ENCODE measurements around the gene ZNF273.

The ZNF273 gene

DNA sequence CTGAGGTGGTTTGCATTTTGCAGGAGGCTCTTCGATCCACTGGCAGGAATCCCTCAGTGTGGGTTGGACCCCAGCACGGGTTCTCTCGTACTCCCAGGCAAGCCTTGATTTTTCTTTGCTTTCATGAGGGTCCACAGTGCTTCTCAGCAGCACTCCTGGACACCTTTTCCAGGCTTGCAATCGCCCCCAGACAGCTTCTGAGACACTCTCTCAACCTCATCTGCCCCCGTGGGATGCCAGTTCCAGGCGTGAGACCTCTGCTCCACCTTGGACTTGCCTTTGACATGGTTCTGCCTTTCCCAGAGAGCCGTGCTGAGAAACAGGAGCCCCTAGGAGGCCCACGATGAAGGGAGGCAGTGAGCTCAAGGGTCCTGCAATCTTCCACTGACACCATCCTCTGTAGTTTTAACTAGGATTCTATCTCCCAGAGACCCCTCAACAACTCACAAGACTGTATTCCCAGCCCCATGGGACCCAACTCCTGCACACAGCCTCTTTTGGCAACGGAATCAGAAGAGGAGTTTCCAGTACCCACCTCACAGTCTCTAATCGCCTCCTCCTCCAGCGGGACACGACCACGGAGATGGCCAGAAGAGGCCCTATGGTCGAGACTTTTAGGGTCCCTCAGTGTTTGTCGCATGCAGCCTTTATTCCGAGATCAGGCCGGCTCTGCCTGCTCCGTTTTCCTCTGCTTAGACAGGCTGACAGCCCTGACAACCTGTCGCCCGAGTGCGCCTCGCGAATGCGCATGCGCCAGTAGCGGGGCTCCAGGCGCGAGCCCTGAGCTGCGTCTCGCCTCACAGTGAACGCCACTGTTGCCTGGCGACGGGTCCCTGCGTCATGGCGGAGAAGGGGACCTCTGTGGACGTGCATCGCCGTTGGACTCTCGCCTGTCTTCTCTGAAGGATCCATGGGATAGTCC is 26.0 kb upstream of the ZNF273 start:
- DNase-seq (ENCODE audit: low spot score): no peak

DNA sequence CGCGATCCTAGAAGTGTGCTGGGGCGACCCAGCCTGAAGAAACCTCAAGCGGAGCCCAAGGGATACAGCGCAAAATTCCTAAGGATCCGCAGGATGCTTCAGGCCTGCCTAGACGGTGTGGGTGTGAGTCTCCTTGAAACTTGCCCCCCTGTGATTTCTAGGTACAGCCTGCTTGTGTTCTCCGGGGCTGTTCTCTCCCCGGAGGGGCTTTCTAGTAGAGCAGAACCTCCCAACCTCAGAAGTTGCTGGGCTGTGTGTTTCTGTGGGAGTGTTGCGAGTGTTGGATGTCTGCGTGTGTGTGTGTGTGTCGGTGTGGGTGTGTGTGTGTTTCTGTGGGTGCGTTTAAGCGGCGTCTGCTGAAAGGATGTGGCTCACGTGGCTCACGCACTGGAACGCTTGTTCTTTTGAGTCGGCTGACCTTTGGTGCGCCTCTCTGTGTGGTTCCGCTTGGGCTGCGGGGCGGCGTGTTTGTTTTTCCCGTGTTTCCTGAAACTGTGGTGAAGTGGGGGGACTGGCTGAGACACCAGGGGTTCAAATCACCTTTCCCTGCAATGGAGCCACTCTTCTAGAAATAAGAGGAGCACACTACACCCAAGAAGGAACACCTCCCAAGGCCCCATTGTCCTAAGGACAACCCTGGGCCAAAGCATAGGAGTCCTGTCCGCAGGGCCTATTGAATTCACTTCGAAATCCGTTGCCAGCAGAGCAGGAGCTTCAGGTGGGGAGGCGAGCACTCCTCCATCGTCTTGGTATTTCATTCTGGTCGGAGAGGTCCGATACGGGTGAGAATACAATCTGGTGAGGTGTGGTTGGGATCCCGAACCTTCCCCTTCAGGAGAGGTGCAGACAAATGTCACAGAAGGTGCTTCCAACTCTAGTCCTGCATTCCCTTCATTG is 25.1 kb upstream of the ZNF273 start:
- no peak for DNase-seq (ENCODE audit: low spot score)

DNA sequence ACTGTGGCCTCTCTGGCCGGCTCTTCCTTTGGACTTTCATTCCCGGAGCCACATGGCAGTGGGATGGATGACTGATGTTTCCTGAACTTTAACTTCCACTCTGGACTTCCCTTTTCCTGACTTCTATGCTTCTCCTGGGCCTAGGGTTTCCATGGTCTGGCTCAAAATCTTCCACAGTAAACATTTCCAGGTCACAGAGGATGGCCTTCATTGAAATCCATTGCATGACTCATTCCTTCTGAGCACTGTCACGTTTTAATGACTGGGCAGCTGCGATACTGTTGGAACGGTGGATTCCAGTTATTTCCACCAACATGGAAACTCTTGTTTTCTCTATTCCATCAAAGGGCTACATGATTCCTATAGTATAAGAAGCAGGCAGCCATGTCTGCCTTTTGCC is 24.4 kb upstream of the ZNF273 start:
- DNase-seq (ENCODE audit: low spot score): no peak

DNA sequence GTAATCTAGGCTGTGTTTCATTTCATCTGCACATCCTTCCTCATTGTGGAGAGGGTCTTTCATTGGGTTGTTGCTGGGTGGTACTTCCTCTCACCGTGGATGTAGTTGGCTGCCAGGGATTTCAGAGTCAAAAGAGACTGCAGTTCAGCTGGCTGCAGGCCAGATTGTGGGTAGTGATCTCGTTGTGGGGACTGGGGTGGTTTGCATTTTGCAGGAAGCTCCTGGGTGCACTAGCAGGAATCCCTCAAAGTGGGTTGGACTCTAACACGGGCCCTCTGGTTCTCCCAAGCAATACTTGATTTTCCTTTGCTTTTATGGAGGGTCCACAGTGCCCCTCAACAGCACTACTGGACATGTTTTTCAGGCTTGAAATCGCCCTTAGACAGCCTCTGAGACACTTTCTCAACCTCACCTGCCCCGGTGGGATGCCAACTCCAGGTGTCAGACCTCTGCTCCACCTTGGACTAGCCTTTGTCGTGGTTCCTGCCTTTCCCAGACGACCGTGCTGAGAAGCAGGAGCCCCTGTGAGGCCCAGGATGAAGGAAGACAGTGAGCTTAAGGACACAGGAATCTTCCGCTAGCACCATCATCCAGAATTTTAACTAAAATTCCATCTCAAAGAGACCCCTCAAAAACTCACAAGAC is 23.9 kb upstream of the ZNF273 start:
- no peak for DNase-seq (ENCODE audit: low spot score)

DNA sequence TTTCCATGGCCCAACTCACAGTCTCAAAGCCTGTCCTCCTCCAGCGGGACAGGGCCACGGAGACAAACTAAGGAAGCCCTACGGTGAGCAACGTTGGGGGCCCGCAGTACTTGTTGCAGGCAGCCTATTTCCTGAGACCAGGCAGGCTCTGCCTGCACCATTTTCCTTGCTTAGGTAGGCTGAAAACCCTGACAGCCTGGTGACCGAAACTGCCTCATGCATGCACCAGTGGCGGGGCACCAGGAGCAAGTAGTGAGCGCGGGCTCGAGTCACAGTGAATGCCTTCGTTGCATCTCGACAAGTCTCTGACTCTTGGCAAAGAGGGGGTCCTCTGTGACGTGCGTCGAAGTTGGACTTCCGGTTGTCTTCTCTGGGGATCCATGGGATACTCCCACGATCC is 23.3 kb upstream of the ZNF273 start:
- no peak for DNase-seq (ENCODE audit: low spot score)

DNA sequence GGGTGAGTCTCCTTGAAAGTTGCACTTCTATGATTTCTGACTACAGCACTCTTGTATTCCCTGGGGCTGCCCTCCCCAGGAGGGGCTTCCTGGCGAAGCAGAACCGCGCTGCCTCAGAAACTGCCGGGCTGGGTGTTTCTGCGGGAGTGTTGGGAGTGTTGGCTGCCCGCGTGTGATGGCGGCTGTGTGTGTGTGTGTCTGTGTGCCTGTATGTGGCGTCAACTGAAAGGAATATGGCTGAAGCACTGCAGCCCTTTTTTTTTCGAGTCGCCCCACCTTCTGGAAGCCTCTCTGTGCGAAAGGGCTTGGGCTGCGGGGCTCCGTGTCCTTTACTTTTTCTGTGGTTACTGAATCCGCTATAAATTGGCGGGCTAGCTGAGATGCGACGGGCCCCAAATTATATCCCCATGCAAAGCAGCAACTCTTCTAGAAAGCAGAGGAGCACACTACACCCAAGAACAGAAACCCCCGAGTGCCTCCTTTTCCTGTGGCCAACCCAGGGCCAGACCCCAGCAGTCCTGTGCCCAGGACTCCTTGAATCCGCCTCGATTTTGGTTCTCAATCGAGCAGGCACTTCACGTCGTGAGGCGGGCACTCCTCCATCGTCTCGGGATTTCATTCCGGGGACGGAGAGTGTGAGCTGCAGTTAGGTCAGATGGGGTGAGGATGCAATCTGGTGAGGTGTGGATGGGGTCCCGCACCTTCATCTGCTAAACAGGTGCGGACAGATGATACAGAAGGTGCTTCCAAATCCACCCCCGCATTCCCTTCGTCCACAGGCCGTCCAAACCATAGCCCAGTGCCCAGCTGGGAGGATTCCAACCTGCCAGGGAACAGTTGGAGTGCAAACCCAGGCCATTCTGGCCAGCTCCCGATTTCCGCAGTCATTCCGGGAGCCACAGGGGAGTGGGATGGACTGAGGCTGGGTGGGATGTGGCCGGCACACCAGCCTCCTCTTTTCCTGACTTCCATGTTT is 22.5 kb upstream of the ZNF273 start:
- no peak for DNase-seq (ENCODE audit: low spot score)

DNA sequence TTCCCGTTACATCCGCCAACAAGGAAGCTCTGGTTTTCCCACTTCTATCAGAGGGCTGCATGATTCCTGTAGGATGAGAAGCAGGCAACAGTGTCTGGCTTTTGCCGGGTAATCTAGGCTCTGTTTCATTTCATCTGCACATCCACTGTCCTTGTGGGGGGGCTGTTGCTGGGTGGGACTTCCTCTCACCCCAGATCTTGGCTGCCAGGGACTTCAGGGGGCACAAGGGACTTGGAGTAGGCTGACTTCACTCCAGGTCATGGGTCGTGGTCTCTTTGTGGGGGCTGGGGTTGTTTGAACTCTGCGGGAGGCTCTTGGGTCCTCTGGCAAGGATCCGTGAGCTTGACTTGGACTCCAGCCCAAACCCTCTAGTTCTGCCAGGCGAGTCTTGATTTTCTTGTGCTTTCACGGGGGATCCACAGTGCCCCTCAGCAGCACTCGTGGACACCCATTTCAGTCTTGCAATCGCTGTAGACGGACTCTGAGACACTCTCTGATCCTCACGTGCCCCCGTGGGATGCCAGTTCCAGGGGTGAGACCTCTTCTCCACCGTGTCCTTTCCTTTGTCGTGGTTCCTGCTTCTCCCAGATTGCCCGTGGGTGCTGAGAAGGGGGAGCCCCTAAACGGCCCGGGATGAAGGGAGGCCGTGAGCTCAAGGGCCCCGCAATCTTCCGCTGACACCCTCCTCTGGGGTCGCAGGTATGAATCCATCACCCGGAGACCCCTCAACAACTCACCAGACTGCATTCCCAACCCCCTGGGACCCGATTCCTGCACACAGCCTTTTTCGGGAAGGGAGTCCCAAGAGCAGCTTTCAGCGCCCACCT is 21.4 kb upstream of the ZNF273 start:
- DNase-seq (ENCODE audit: low spot score): no peak

DNA sequence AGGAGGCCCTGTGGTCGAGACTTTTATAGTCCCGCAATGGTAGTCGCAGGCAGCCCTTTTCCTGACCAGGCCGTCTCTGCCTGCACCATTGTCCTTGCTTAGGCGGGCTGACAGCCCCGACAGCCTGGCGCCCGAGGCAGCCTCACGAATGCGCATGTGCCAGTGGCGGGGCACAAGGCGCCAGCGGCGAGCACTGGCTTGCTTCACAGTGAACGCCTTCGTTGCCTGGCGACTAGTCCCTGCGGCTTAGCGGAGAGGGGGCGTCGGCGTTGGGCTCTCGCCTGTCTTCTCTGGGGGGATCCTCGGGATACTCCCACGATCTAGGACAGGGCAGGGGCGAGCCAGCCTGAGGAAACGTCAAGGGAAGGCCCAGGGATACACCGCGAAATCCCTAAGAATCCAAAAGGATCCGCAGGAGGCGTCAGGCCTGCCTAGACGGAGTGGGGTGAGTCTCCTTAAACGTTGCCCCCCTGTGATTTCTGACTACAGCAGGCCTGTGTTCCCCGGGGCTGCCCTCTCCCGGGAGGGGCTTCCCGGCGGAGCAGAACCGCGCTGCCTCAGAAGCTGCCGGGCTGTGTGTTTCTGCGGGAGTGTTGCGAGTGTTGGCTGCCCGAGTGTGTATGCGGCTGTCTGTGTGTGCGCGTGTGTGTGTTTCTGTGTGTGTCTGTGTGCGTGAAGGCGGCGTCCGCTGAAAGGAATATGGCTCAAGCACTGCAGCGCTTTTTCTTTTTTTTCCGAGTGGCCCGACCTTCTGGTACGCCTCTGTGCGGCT is 20.5 kb upstream of the ZNF273 start:
- DNase-seq (ENCODE audit: low spot score): no peak

DNA sequence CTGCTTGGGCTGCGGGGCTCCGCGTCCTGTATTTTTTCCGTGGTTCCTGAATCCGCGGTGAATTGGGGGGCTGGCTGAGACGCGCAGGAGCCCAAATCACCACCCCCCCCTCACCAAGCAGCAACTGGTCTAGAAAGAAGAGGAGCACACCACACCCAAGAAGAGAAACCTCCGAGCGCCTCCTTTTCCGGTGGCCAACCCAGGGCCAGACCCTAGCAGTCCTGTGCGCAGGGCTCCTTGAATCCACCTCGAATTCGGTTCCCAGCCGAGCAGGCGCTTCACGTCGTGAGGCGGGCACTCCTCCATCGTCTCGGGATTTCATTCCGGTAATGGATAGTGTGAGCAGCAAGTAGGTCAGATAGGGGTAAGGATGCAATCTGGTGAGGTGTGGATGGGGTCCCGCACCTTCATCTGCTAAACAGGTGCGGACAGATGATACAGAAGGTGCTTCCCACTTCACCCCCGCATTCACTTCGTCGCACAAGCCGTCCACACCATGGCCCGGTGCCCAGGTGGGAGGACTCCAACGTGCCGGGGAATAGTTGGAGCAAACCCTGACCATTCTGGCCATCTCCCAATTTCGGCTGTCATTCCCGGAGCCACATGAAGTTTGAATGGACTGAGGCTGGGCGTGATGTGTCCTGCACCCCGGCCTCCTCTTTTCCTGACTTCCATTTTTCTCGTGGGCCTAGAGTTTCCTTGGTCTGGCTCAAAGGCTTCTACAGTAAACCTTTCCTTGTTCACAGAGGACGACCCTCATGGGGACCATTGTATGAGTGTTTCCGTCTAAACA is 19.8 kb upstream of the ZNF273 start:
- no peak for DNase-seq (ENCODE audit: low spot score)

DNA sequence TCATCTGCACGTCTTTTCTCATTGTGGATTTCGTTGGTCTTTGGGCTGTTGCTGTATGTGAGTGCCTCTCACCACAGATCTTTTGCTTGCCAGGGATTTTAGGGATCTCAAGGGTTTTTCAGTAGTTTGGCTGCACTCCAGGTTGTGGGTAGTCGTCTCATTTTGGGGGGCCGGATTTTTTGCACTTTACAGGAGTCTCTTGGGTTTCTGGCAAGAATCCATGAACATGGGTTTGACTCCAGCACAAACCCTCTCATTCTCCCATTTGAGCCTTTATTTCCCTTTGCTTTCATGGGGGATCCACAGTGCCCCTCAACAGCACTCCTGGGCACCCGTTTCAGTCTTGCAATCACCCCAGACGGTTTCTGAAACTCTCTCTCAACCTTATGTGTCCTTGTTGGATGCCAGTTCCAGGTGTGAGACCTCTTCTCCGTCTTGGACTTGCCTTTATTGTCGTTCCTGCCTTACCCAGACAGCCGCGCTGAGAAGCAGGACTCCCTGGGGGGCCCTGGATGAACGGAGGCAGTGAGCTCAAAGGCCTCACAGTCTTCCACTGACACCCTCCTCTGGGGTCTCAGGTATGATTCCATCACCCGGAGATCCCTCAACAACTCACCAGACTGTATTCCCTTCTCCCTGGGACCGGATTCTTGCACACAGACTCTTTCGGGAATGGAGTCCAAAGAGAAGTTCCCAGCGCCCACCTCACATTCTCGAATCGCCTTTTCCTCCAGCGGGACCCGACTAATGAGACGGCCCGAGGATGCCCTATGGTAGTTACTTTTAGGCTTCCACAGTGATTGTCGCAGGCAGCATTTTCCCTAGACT is 18.8 kb upstream of the ZNF273 start:
- DNase-seq (ENCODE audit: low spot score): no peak

DNA sequence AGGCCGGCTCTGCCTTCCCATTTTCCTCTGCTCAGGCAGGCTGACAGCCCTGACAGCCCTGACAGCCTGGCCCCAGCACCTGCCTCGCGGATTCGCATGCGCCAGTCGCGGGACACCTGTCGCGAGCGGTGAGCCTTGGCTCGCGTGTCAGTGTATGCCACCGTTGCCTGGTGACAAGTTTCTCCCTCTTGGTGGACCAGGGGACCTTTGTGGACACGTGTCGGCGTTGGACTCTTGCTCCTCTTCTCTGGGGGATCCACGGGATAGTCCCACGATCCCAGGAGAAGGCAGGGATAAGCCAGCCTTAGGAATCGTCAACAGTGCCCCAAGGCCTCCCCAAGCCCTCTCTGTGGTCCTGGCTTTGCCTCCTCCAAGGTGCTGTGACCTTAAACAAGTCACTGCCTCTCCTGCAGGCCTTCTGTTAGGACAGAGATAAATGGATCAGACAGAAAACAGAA is 18.1 kb upstream of the ZNF273 start:
- no peak for DNase-seq (ENCODE audit: low spot score)

DNA sequence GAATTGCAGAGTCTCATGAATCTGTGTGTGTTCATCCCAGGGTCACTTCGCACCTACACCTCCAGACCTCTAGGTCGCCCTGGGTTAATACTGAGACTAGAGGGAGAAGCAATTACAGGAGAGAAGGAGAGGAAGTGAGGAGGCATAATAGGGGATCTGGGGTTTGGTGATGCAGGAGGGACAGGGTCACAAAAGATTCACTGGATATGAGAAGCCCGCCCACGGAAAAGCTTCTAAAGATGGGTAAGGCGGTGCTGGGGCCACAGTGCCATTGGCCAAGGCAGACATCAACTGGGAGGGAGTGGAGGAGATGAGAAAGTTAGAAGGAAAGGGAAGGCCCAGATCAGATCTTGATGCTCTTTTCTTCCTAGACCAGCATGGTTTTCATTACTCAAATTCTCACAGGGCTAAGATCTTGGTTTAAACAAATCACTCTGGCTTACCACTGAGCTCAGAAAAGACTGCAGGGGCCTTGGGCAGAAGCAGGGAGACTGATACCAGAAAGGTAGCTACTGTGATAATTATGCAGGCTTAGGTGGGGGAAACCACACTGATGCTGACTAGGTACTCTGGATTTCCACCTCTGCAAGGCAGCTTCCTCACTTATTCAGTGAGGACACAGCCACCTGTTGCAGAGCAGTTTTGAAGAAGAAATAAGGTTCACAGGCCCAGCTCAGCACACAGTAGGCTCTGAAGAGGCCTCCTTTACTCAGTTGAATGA is 17.4 kb upstream of the ZNF273 start:
- no peak for DNase-seq (ENCODE audit: low spot score)

DNA sequence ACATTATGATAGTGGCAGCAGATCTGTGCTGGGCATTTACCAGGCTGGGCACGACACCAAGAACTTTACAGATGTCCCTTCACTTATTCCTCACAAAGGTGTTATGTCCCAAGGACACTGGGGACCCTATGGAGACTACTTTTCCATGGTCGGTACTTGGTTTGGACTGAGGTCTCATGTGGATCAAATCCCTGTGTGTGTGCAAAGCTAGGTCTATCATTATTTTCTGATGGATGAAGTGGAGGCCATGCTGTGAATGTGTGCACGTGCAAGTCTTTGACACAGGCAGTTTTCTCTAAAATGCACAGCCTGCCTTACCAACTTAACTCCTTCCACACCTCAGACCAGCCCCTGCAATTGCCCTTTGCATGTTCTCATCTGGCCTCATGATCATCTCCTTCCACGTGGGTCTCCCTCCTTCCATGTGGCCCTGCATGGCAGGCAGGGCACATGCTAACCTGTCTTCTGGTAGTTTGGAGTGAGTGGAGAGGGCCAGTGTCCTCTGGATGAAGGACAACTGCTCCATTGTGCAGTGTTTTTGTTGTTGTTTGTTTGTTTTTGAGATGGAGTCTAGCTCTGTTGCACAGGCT is 16.0 kb upstream of the ZNF273 start:
- no peak for DNase-seq (ENCODE audit: low spot score)

DNA sequence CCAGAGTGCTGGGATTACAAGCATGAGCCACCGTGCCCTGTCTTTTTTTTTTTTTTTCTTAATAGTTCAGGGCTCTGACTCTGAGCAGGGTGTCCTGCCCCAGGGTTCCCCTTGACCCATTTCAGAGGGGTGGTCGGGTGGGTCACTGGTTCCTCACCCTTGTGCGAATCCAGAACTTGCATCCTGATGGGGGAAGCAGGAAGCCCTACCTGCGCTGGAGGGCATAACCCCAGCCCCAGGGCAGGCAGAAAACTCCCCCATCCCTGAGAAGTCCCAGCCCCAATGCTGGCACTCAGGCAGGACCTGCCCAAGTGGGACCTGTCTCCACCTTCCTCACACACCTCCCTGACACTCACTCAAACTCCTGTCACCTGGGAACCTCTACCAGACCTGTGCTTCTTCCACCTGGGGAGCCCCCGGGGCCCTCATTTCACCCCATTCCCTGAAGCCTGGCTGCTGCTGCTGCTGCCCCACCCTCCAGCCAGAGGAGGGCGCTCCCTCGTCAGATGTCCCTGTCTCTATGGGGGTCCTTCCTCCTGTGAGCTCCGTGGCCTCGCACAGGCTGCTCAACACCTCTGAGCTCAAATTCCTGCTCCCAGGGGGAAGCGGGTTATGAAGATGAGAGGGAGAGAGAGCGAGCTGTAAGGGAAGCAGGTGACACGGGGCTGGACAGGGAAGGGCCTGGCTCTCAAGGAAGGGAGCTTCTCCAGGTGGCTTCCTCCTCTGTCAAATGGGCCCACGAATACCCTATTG is 15.1 kb upstream of the ZNF273 start:
- DNase-seq (ENCODE audit: low spot score): no peak

DNA sequence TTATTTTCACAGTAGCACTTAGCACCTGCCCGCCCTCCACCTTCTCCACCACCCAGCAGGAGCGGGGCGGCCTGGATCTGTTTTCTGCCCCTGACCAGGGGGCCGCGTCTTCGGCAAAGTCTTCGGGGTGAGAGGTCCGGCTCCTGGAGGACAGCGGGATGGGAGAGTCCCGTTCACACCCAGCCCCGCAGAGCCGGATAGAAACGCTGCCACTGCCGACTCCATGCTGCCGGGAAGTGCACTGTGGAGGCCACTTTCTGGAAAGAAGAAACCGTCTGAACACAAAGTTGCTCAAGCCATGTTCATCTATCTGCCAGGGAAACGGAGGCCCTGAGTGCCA is 14.5 kb upstream of the ZNF273 start:
- DNase-seq (ENCODE audit: low spot score): no peak
